Activated T-cell treated with anti-CD3 and anti-CD28 coated beads, Interleukin-2, amount 50 U/mL, for 1 hour (primary cell): ENCODE measurements around the gene AGAP1.

Experiments used
- DNase-seq: peaks from one replicate; pipeline ENCODE4 v3.0.0-alpha.2; 2020

The AGAP1 gene

GRCh38 chr2:235834781-235835180 is 340.9 kb downstream of the AGAP1 start:
- DNase-seq, result no peak

GRCh38 chr2:235835810-235836209 is 342.0 kb downstream of the AGAP1 start:
- no peak for DNase-seq

GRCh38 chr2:235836491-235836911 is 342.7 kb downstream of the AGAP1 start:
- DNase-seq, result no peak

- no peak for DNase-seq
These were observed 345.4 kb downstream of the AGAP1 start for GRCh38 chr2:235839226-235839625.

- DNase-seq, result no peak
These were observed 346.1 kb downstream of the AGAP1 start for GRCh38 chr2:235839974-235840373.

- no peak for DNase-seq
These were observed 348.0 kb downstream of the AGAP1 start for GRCh38 chr2:235841863-235842262.

- DNase-seq, result no peak
These were observed 349.1 kb downstream of the AGAP1 start for GRCh38 chr2:235842941-235843340.

GRCh38 chr2:235843591-235844395 is 349.9 kb downstream of the AGAP1 start:
- DNase-seq, result no peak

- DNase-seq, result no peak
These were observed 350.7 kb downstream of the AGAP1 start for GRCh38 chr2:235844561-235844960.

GRCh38 chr2:235845245-235845644 is 351.4 kb downstream of the AGAP1 start:
- DNase-seq, result no peak

- DNase-seq, result no peak
These were observed 353.7 kb downstream of the AGAP1 start for GRCh38 chr2:235847576-235847975.

GRCh38 chr2:235848055-235848454 is 354.2 kb downstream of the AGAP1 start:
- DNase-seq, result no peak

- DNase-seq, result no peak
These were observed 355.1 kb downstream of the AGAP1 start for GRCh38 chr2:235848946-235849345.

GRCh38 chr2:235849489-235849888 is 355.6 kb downstream of the AGAP1 start:
- no peak for DNase-seq

- DNase-seq, result no peak
These were observed 356.4 kb downstream of the AGAP1 start for GRCh38 chr2:235850289-235850688.

GRCh38 chr2:235850771-235851551 is 357.1 kb downstream of the AGAP1 start:
- no peak for DNase-seq

- no peak for DNase-seq
These were observed 358.1 kb downstream of the AGAP1 start for GRCh38 chr2:235851828-235852525.

- DNase-seq, result no peak
These were observed 358.7 kb downstream of the AGAP1 start for GRCh38 chr2:235852526-235852920.

GRCh38 chr2:235854276-235854675 is 360.4 kb downstream of the AGAP1 start:
- no peak for DNase-seq

GRCh38 chr2:235855011-235855410 is 361.2 kb downstream of the AGAP1 start:
- DNase-seq, result no peak

GRCh38 chr2:235856151-235856854 is 362.5 kb downstream of the AGAP1 start:
- DNase-seq, result no peak

GRCh38 chr2:235857598-235857997 is 363.8 kb downstream of the AGAP1 start:
- DNase-seq, result no peak

- no peak for DNase-seq
These were observed 365.0 kb downstream of the AGAP1 start for GRCh38 chr2:235858881-235859280.
